Astrocyte (in vitro differentiated cells and primary cell): ENCODE measurements around the gene AK8. TPM values are rescaled to one million over a fixed set of nuclear protein-coding genes. Genes with fewer than 3 reads are reported as not detected.

Experiments used
- DNase-seq: peaks from one replicate; pipeline ENCODE4 v3.0.0-alpha.2; 2010; ENCODE audit warnings: low read depth
- FAIRE-seq: peaks from 2 replicates; lab custom pipeline; 2011; peaks lifted over from hg19 to GRCh38; lab: Jason Lieb, UNC
- H2AFZ ChIP-seq: 2 replicates; pipeline ENCODE4 v1.6.0; 2012; ENCODE audit warnings: low read depth, low read length, inconsistent platforms
- H3K27ac ChIP-seq: 2 replicates; pipeline ENCODE4 v1.5.1; 2011; ENCODE audit warnings: low read depth, low read length, inconsistent platforms
- H3K27me3 ChIP-seq: 2 replicates; pipeline ENCODE4 v1.6.0; 2011; ENCODE audit warnings: low read length, inconsistent platforms; ENCODE audit not compliant: insufficient read depth
- H3K36me3 ChIP-seq: 2 replicates; pipeline ENCODE4 v1.5.1; 2011; ENCODE audit warnings: low read length, inconsistent platforms; ENCODE audit not compliant: insufficient read depth
- H3K4me1 ChIP-seq: 2 replicates; pipeline ENCODE4 v1.5.1; 2011; ENCODE audit warnings: low read length, inconsistent platforms; ENCODE audit not compliant: insufficient read depth
- H3K4me2 ChIP-seq: 2 replicates; pipeline ENCODE4 v1.6.0; 2012; ENCODE audit warnings: low read length, inconsistent platforms
- H3K4me3 ChIP-seq: 2 replicates; pipeline ENCODE4 v1.5.1; 2011; ENCODE audit warnings: low read depth, mild to moderate bottlenecking, low read length, inconsistent platforms; ENCODE audit not compliant: insufficient read depth
- H3K79me2 ChIP-seq: 2 replicates; pipeline ENCODE4 v1.6.0; 2012; ENCODE audit warnings: mild to moderate bottlenecking, low read length, inconsistent platforms; ENCODE audit not compliant: insufficient read depth
- H3K9ac ChIP-seq: 2 replicates; pipeline ENCODE4 v1.6.0; 2012; ENCODE audit warnings: mild to moderate bottlenecking, low read length, inconsistent platforms
- H3K9me3 ChIP-seq: 2 replicates; pipeline ENCODE4 v1.5.1; 2012; ENCODE audit warnings: low read depth, mild to moderate bottlenecking, low read length, inconsistent platforms; ENCODE audit not compliant: insufficient read depth
- H4K20me1 ChIP-seq: 2 replicates; pipeline ENCODE4 v1.6.0; 2012; ENCODE audit warnings: low read length, inconsistent platforms; ENCODE audit not compliant: insufficient read depth
- H3K27ac Mint-ChIP-seq: one replicate; pipeline ENCODE4 v1.8.0; 2021; ENCODE audit warnings: mild to moderate bottlenecking, mixed read lengths; ENCODE audit not compliant: unreplicated experiment
- H3K27me3 Mint-ChIP-seq: one replicate; pipeline ENCODE4 v1.8.0; 2021; ENCODE audit warnings: low read depth, mixed read lengths; ENCODE audit not compliant: unreplicated experiment
- H3K36me3 Mint-ChIP-seq: one replicate; pipeline ENCODE4 v1.8.0; 2021; ENCODE audit warnings: low read depth, mixed read lengths; ENCODE audit not compliant: unreplicated experiment
- H3K4me1 Mint-ChIP-seq: one replicate; pipeline ENCODE4 v1.8.0; 2021; ENCODE audit warnings: low read depth, mixed read lengths; ENCODE audit not compliant: unreplicated experiment
- H3K4me3 Mint-ChIP-seq: one replicate; pipeline ENCODE4 v1.8.0; 2021; ENCODE audit warnings: mild to moderate bottlenecking, moderate library complexity, mixed read lengths; ENCODE audit not compliant: unreplicated experiment
- H3K9me3 Mint-ChIP-seq: one replicate; pipeline ENCODE4 v1.8.0; 2021; ENCODE audit warnings: mild to moderate bottlenecking, mixed read lengths; ENCODE audit not compliant: unreplicated experiment
- CTCF ChIP-seq: IDR thresholded peaks from 2 replicates; pipeline ENCODE4 v1.5.1; 2011; ENCODE audit warnings: low read depth, mild to moderate bottlenecking, inconsistent platforms, low read length, moderate library complexity; ENCODE audit not compliant: insufficient read depth
- EZH2 ChIP-seq: IDR thresholded peaks from 2 replicates; pipeline ENCODE4 v1.6.1; 2012; ENCODE audit warnings: mild to moderate bottlenecking, low read length, inconsistent platforms; ENCODE audit not compliant: insufficient read depth
- total RNA-seq: library from RNA; stranded (reverse); gene quantifications from 2 replicates; pipeline ENCODE4 v1.2.1, GENCODE V29; 2021

Gene AK8
- total RNA-seq, 1 donor from 2014 or later = 0.27 TPM

GRCh38 chr9:132731230-132731629 is 146.9 kb downstream of the AK8 start:
- no peak for DNase-seq
- no peak overlapping the region for H3K4me3 ChIP-seq
- no peak overlapping the region for H2AFZ ChIP-seq
- TF ChIP-seq EZH2 (no peak), CTCF (no peak)
- H3K4me2 ChIP-seq = no peak overlapping the region
- peaks cover 17% of the 10 kb centered on the region for H3K27me3 ChIP-seq
- no peak overlapping the region for H3K27ac ChIP-seq
- Mint-ChIP-seq H3K27ac (no peak overlapping the region), H3K27me3 (peaks cover 33% of the 10 kb centered on the region), H3K4me1 (peaks cover 9% of the 10 kb centered on the region), H3K4me3 (no peak overlapping the region), H3K36me3 (no peaks in the 10 kb centered on the region), H3K9me3 (peaks cover 11% of the 10 kb centered on the region)
- H3K36me3 ChIP-seq = no peaks in the 10 kb centered on the region
- H3K4me1 ChIP-seq = no peaks in the 10 kb centered on the region
- no peaks in the 10 kb centered on the region for H3K79me2 ChIP-seq
- no peaks in the 10 kb centered on the region for H4K20me1 ChIP-seq
- H3K9me3 ChIP-seq = no peaks in the 10 kb centered on the region
- no peak for FAIRE-seq
- no peak overlapping the region for H3K9ac ChIP-seq

- Histone ChIP-seq H3K9me3 (no peaks in the 10 kb centered on the region), H2AFZ (no peak overlapping the region), H3K36me3 (no peaks in the 10 kb centered on the region), H3K4me1 (no peaks in the 10 kb centered on the region), H3K27ac (no peak overlapping the region), H3K79me2 (no peaks in the 10 kb centered on the region), H3K4me3 (no peak overlapping the region), H4K20me1 (no peaks in the 10 kb centered on the region), H3K27me3 (peaks cover 13% of the 10 kb centered on the region), H3K4me2 (no peak overlapping the region), H3K9ac (no peak overlapping the region)
- DNase-seq (no peak), FAIRE-seq (no peak)
- peaks cover 9% of the 10 kb centered on the region for H3K4me1 Mint-ChIP-seq
- no peak overlapping the region for H3K27ac Mint-ChIP-seq
- TF ChIP-seq EZH2 = no peak
- no peak for TF ChIP-seq CTCF
- no peak overlapping the region for H3K4me3 Mint-ChIP-seq
- H3K36me3 Mint-ChIP-seq = no peaks in the 10 kb centered on the region
- peaks cover 36% of the 10 kb centered on the region for H3K27me3 Mint-ChIP-seq
- peaks cover 11% of the 10 kb centered on the region for H3K9me3 Mint-ChIP-seq
Measured at GRCh38 chr9:132730054-132731033, 147.7 kb downstream of the AK8 start.
